Endometrium (tissue), 2 donors: ENCODE data around the gene CSF2.
"Not testable (repeated sequence)": the region's sequence is repeated elsewhere in the genome, so short reads cannot be mapped to it uniquely, and the experiment has no call there.

Experiments
- FAIRE-seq: peaks from 2 replicates; lab custom pipeline; 2012; peaks lifted over from hg19 to GRCh38; lab: Jason Lieb, UNC
- donor health status: control.
- donor health status: control.

The CSF2 gene

GRCh38 chr5:132108957-132109356, 35.4 kb downstream of the CSF2 start:
- not testable (repeated sequence) for FAIRE-seq

GRCh38 chr5:132109494-132110053, 36.0 kb downstream of the CSF2 start:
- FAIRE-seq: no peak

GRCh38 chr5:132110195-132110594, 36.6 kb downstream of the CSF2 start:
- no peak for FAIRE-seq

GRCh38 chr5:132110930-132111329, 37.3 kb downstream of the CSF2 start:
- no peak for FAIRE-seq

- FAIRE-seq: no peak
Measured at GRCh38 chr5:132112111-132112510, 38.5 kb downstream of the CSF2 start.

- no peak for FAIRE-seq
Measured at GRCh38 chr5:132114150-132115121, 40.8 kb downstream of the CSF2 start.

- FAIRE-seq: no peak
Measured at GRCh38 chr5:132115375-132115774, 41.8 kb downstream of the CSF2 start.

GRCh38 chr5:132116072-132116471, 42.5 kb downstream of the CSF2 start:
- no peak for FAIRE-seq

- FAIRE-seq: not testable (repeated sequence)
Measured at GRCh38 chr5:132116909-132117489, 43.4 kb downstream of the CSF2 start.

- not testable (repeated sequence) for FAIRE-seq
Measured at GRCh38 chr5:132120717-132121116, 47.1 kb downstream of the CSF2 start.

- FAIRE-seq: not testable (repeated sequence)
Measured at GRCh38 chr5:132122971-132123370, 49.4 kb downstream of the CSF2 start.

- not testable (repeated sequence) for FAIRE-seq
Measured at GRCh38 chr5:132123578-132123977, 50.0 kb downstream of the CSF2 start.
